WTC11 (cell line): Measurements from ENCODE around the gene RAPGEF5. TPM values are rescaled to one million over a fixed set of nuclear protein-coding genes. Genes with fewer than 3 reads are reported as not detected.

Source experiments
- ATAC-seq: fragments of 200-7000 bp; cut with Tn5 transposase; 2 replicates; pipeline ENCODE4 v1.10.0; 2021; ENCODE audit warnings: mild to moderate bottlenecking, moderate library complexity
- CTCF ChIA-PET: fragments of 300-600 bp; sonication (Branson Sonifier 250); formaldehyde crosslinking; loops from one replicate; lab custom pipeline; 2021; ENCODE audit warnings: antibody characterized with exemption; lab: Charles Lee
- POLR2A ChIA-PET: fragments of 350-600 bp; sonication (Branson Sonifier 250); formaldehyde crosslinking; loops from one replicate; lab custom pipeline; 2021; ENCODE audit warnings: antibody characterized with exemption; lab: Charles Lee
- DNase-seq: peaks from one replicate; pipeline ENCODE4 v3.0.0; 2021; ENCODE audit warnings: low spot score
- H3K27ac Mint-ChIP-seq: 2 replicates; pipeline ENCODE4 v1.8.0; 2021; ENCODE audit warnings: mixed read lengths
- H3K27me3 Mint-ChIP-seq: 2 replicates; pipeline ENCODE4 v1.8.0; 2021; ENCODE audit warnings: low read depth, mild to moderate bottlenecking, moderate library complexity, mixed read lengths
- H3K36me3 Mint-ChIP-seq: 2 replicates; pipeline ENCODE4 v1.8.0; 2021; ENCODE audit warnings: mixed read lengths
- H3K4me1 Mint-ChIP-seq: 2 replicates; pipeline ENCODE4 v1.8.0; 2022; ENCODE audit warnings: mixed read lengths
- H3K4me3 Mint-ChIP-seq: 2 replicates; pipeline ENCODE4 v1.8.0; 2021; ENCODE audit warnings: mild to moderate bottlenecking, moderate library complexity, mixed read lengths
- H3K9me3 Mint-ChIP-seq: 2 replicates; pipeline ENCODE4 v1.8.0; 2021; ENCODE audit warnings: mixed read lengths
- ATF1 ChIP-seq: sonication (generic); formaldehyde crosslinking; IDR thresholded peaks from 2 replicates; pipeline ENCODE4 v1.8.1; 2023; ENCODE audit warnings: mild to moderate bottlenecking, moderate library complexity, missing genetic modification reagents
- EMX1 ChIP-seq: fragments of 250-450 bp; sonication (Bioruptor Pico); IDR thresholded peaks from 2 replicates; pipeline ENCODE4 v1.8.0; 2021; ENCODE audit warnings: mild to moderate bottlenecking
- ETV6 ChIP-seq: sonication (generic); formaldehyde crosslinking; IDR thresholded peaks from 2 replicates; pipeline ENCODE4 v1.8.1; 2022; ENCODE audit warnings: mild to moderate bottlenecking, missing genetic modification reagents
- IRF1 ChIP-seq: sonication (generic); formaldehyde crosslinking; IDR thresholded peaks from 2 replicates; pipeline ENCODE4 v1.8.0; 2023; ENCODE audit warnings: missing genetic modification reagents
- KAT7 ChIP-seq: sonication (generic); formaldehyde crosslinking; IDR thresholded peaks from 2 replicates; pipeline ENCODE4 v1.8.1; 2023; ENCODE audit warnings: missing genetic modification reagents, mild to moderate bottlenecking, borderline replicate concordance
- USF1 ChIP-seq: sonication (generic); formaldehyde crosslinking; IDR thresholded peaks from 2 replicates; pipeline ENCODE4 v1.8.0; 2022; ENCODE audit warnings: mild to moderate bottlenecking, missing genetic modification reagents
- ZBTB21 ChIP-seq: sonication (generic); formaldehyde crosslinking; IDR thresholded peaks from 2 replicates; pipeline ENCODE4 v1.8.1; 2023; ENCODE audit warnings: mild to moderate bottlenecking, missing genetic modification reagents, borderline replicate concordance
- ZNF232 ChIP-seq: sonication (generic); formaldehyde crosslinking; IDR thresholded peaks from 2 replicates; pipeline ENCODE4 v1.8.0; 2022; ENCODE audit warnings: mild to moderate bottlenecking, missing genetic modification reagents
- ZNF263 ChIP-seq: sonication (generic); formaldehyde crosslinking; IDR thresholded peaks from 2 replicates; pipeline ENCODE4 v1.8.1; 2022; ENCODE audit warnings: low read depth, mild to moderate bottlenecking, moderate library complexity, missing genetic modification reagents
- ZNF396 ChIP-seq: fragments of 250-450 bp; sonication (Bioruptor Pico); IDR thresholded peaks from 2 replicates; pipeline ENCODE4 v1.8.0; 2021; ENCODE audit warnings: mild to moderate bottlenecking, moderate library complexity, borderline replicate concordance
- ZNF425 ChIP-seq: fragments of 250-450 bp; sonication (Bioruptor Pico); conservative IDR thresholded peaks from 2 replicates; pipeline ENCODE4 v1.9.0; 2021; ENCODE audit warnings: mild to moderate bottlenecking
- total RNA-seq: library from RNA; stranded (reverse); gene quantifications from 3 replicates; pipeline ENCODE4 v1.2.3, GENCODE V29; 2021
- TF ChIP-seq, protein P1 (sequence below): sonication (generic); formaldehyde crosslinking; IDR thresholded peaks from 2 replicates; pipeline ENCODE4 v1.8.1; 2023; ENCODE audit warnings: mild to moderate bottlenecking, missing genetic modification reagents, borderline replicate concordance
- TF ChIP-seq, protein P2 (sequence below): fragments of 250-450 bp; sonication (Bioruptor Pico); IDR thresholded peaks from 2 replicates; pipeline ENCODE4 v1.9.0; 2021; ENCODE audit warnings: mild to moderate bottlenecking
- TF ChIP-seq, protein P3 (sequence below): sonication (generic); formaldehyde crosslinking; IDR thresholded peaks from 2 replicates; pipeline ENCODE4 v1.8.0; 2023; ENCODE audit warnings: missing genetic modification reagents, mild to moderate bottlenecking, borderline replicate concordance
- TF ChIP-seq, protein P4 (sequence below): fragments of 250-450 bp; sonication (Bioruptor Pico); IDR thresholded peaks from 2 replicates; pipeline ENCODE4 v1.9.0; 2021; ENCODE audit warnings: moderate library complexity, mild to moderate bottlenecking, inconsistent platforms, borderline replicate concordance

RAPGEF5 gene
- total RNA-seq, 1 experiment from 2014 or later, result 12.3 TPM

DNA sequence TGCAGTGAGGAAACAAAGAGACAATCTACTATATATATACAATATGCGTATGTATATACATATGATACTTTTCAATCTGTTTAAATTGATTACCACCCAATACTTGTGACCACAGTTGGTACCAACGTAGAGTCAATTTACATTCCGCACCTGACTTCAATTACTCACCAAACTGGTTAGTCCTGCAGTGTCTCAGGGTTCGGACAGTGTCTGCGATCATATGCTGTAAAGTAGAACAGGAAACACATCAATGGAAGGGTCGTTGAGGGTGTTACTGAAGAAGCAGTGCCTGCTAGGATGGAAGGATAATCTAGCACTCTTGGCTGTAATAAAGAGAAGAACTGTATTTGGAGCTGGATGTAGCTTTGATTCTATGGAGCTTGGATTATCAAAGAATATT lies 231.5 kb downstream of the RAPGEF5 start:
- TF ChIP-seq ZNF263 (CRISPR knock-in tag), result no peak
- no peak for TF ChIP-seq USF1 (CRISPR knock-in tag)
- no peak for TF ChIP-seq ZNF425 (CRISPR knock-in tag)
- TF ChIP-seq ZBTB21 (CRISPR knock-in tag), result no peak
- TF ChIP-seq ZNF396 (CRISPR knock-in tag), result no peak
- no peak for TF ChIP-seq ETV6 (CRISPR knock-in tag)
- TF ChIP-seq, protein P1, sequence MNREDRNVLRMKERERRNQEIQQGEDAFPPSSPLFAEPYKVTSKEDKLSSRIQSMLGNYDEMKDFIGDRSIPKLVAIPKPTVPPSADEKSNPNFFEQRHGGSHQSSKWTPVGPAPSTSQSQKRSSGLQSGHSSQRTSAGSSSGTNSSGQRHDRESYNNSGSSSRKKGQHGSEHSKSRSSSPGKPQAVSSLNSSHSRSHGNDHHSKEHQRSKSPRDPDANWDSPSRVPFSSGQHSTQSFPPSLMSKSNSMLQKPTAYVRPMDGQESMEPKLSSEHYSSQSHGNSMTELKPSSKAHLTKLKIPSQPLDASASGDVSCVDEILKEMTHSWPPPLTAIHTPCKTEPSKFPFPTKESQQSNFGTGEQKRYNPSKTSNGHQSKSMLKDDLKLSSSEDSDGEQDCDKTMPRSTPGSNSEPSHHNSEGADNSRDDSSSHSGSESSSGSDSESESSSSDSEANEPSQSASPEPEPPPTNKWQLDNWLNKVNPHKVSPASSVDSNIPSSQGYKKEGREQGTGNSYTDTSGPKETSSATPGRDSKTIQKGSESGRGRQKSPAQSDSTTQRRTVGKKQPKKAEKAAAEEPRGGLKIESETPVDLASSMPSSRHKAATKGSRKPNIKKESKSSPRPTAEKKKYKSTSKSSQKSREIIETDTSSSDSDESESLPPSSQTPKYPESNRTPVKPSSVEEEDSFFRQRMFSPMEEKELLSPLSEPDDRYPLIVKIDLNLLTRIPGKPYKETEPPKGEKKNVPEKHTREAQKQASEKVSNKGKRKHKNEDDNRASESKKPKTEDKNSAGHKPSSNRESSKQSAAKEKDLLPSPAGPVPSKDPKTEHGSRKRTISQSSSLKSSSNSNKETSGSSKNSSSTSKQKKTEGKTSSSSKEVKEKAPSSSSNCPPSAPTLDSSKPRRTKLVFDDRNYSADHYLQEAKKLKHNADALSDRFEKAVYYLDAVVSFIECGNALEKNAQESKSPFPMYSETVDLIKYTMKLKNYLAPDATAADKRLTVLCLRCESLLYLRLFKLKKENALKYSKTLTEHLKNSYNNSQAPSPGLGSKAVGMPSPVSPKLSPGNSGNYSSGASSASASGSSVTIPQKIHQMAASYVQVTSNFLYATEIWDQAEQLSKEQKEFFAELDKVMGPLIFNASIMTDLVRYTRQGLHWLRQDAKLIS (CRISPR knock-in tag), result no peak
- no peaks in the 10 kb centered on the region for H3K27me3 Mint-ChIP-seq
- peaks cover 23% of the 10 kb centered on the region for H3K4me1 Mint-ChIP-seq
- DNase-seq (no peak), ATAC-seq (no peak)
- POLR2A ChIA-PET, result no interaction called here
- no peaks in the 10 kb centered on the region for H3K9me3 Mint-ChIP-seq
- H3K27ac Mint-ChIP-seq, result no peak overlapping the region; the same call in 1 of the 2 replicates
- CTCF ChIA-PET, result interaction anchor here (0.6 to 2.5 kb wide), 2 partner anchors 16 kb away, joined by 3 to 17 read pairs; no protein-coding TSS in a partner anchor
- no peak overlapping the region for H3K4me3 Mint-ChIP-seq
- H3K36me3 Mint-ChIP-seq, result peaks cover 3% of the 10 kb centered on the region; the same call in 1 of the 2 replicates

DNA sequence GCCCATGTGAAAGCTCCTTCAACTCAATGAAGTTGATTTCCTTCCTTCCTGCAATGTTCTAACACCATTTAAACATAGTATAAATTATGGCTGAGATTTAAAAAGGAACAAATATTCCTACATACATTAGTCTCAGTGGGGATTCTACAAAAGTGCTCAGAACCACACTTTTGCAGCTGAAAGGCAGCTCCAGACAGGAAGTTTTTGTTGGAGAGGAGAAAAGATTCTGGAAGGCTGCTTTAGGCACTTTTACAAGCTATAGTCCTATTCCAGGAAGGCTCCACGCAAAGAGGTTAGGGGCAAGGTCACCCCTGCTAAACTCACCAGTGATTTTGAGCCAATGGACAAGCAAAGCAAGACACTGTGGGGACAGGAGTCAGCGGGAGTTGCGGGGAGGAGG lies 232.0 kb downstream of the RAPGEF5 start:
- Mint-ChIP-seq H3K4me3 (no peak overlapping the region), H3K27ac (no peak overlapping the region), H3K9me3 (no peaks in the 10 kb centered on the region), H3K4me1 (peaks cover 23% of the 10 kb centered on the region), H3K27me3 (no peaks in the 10 kb centered on the region), H3K36me3 (peaks cover 3% of the 10 kb centered on the region; the same call in 1 of the 2 replicates)
- ATAC-seq (no peak), DNase-seq (no peak)
- ChIA-PET CTCF (interaction anchor here (2.5 kb wide), 1 partner anchor 15 kb away, joined by 17 read pairs; no protein-coding TSS in a partner anchor), POLR2A (no interaction called here)
- no peak for TF ChIP-seq KAT7 (CRISPR knock-in tag)
- TF ChIP-seq ZNF396 (CRISPR knock-in tag), result no peak
- TF ChIP-seq, protein P2, sequence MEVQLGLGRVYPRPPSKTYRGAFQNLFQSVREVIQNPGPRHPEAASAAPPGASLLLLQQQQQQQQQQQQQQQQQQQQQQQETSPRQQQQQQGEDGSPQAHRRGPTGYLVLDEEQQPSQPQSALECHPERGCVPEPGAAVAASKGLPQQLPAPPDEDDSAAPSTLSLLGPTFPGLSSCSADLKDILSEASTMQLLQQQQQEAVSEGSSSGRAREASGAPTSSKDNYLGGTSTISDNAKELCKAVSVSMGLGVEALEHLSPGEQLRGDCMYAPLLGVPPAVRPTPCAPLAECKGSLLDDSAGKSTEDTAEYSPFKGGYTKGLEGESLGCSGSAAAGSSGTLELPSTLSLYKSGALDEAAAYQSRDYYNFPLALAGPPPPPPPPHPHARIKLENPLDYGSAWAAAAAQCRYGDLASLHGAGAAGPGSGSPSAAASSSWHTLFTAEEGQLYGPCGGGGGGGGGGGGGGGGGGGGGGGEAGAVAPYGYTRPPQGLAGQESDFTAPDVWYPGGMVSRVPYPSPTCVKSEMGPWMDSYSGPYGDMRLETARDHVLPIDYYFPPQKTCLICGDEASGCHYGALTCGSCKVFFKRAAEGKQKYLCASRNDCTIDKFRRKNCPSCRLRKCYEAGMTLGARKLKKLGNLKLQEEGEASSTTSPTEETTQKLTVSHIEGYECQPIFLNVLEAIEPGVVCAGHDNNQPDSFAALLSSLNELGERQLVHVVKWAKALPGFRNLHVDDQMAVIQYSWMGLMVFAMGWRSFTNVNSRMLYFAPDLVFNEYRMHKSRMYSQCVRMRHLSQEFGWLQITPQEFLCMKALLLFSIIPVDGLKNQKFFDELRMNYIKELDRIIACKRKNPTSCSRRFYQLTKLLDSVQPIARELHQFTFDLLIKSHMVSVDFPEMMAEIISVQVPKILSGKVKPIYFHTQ (CRISPR knock-in tag), result no peak
- TF ChIP-seq ZNF263 (CRISPR knock-in tag), result no peak
- no peak for TF ChIP-seq IRF1 (CRISPR knock-in tag)
- no peak for TF ChIP-seq EMX1
- TF ChIP-seq ATF1 (CRISPR knock-in tag), result no peak
- no peak for TF ChIP-seq ZNF232 (CRISPR knock-in tag)
- TF ChIP-seq, protein P3, sequence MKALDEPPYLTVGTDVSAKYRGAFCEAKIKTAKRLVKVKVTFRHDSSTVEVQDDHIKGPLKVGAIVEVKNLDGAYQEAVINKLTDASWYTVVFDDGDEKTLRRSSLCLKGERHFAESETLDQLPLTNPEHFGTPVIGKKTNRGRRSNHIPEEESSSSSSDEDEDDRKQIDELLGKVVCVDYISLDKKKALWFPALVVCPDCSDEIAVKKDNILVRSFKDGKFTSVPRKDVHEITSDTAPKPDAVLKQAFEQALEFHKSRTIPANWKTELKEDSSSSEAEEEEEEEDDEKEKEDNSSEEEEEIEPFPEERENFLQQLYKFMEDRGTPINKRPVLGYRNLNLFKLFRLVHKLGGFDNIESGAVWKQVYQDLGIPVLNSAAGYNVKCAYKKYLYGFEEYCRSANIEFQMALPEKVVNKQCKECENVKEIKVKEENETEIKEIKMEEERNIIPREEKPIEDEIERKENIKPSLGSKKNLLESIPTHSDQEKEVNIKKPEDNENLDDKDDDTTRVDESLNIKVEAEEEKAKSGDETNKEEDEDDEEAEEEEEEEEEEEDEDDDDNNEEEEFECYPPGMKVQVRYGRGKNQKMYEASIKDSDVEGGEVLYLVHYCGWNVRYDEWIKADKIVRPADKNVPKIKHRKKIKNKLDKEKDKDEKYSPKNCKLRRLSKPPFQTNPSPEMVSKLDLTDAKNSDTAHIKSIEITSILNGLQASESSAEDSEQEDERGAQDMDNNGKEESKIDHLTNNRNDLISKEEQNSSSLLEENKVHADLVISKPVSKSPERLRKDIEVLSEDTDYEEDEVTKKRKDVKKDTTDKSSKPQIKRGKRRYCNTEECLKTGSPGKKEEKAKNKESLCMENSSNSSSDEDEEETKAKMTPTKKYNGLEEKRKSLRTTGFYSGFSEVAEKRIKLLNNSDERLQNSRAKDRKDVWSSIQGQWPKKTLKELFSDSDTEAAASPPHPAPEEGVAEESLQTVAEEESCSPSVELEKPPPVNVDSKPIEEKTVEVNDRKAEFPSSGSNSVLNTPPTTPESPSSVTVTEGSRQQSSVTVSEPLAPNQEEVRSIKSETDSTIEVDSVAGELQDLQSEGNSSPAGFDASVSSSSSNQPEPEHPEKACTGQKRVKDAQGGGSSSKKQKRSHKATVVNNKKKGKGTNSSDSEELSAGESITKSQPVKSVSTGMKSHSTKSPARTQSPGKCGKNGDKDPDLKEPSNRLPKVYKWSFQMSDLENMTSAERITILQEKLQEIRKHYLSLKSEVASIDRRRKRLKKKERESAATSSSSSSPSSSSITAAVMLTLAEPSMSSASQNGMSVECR, result no peak
- TF ChIP-seq, protein P4, sequence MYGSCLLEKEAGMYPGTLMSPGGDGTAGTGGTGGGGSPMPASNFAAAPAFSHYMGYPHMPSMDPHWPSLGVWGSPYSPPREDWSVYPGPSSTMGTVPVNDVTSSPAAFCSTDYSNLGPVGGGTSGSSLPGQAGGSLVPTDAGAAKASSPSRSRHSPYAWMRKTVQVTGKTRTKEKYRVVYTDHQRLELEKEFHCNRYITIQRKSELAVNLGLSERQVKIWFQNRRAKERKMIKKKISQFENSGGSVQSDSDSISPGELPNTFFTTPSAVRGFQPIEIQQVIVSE, result no peak
